ENCODE results near the gene ACSF3. TPM values are rescaled to one million over a fixed set of nuclear protein-coding genes. Genes with fewer than 3 reads are reported as not detected.
"Not testable (repeated sequence)": the region's sequence is repeated elsewhere in the genome, so short reads cannot be mapped to it uniquely, and the experiment has no call there.

The ACSF3 gene
- total RNA-seq, 1 donor from 2014 or later = 14.1 TPM

DNA sequence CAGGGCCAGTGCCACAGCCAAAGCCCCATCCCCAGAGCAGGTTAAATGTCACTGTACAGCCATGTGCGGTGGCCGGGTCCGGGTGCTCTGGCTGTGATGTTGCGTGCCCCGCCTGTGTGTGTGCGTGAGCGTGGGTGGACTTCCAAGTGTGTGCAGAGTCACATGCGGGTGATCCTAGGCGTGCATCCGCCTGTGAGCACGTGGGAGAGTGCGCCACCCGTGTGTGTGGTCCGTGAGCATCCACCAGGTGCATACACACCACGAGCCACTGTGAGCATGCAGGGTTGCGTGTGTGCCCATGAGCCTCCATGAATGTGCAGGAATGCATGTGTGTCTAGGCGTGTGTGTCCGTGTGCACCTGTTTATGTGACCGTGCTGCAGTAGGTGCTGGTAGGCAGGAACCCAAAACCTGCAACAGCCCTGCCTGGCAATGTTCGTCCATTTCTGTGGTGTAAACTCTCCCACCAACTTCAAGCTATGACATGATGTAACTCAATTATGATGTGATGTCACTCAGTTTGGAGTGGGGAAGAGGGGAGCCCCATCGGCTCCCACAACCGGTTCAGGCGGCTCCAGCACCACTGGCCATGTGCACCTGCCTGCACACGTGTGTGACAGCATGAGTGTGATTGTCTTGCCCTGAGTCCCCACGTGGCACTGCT lies 37.6 kb upstream of the ACSF3 start:
- ATAC-seq = peak; percentile 8

DNA sequence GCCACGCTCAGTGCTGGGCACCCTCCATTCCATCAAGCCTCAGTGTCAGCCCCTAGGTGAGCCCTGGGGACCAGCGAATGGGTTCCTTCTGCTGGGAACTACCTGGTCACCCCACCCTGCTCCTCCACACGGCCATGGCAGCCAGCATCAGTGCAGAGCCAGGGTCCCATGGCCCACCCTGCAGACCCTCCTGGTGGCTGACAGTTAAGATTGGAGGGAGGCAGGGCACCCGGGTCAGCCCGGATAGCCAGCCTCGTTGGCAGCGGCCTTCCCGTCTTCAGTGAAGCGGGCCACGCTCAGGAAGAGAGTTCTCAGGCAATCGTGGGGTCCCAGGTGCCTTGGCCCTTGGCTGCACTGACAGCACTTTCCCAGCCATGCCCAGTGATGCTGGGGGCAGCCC lies 37.1 kb upstream of the ACSF3 start:
- ATAC-seq = no peak

DNA sequence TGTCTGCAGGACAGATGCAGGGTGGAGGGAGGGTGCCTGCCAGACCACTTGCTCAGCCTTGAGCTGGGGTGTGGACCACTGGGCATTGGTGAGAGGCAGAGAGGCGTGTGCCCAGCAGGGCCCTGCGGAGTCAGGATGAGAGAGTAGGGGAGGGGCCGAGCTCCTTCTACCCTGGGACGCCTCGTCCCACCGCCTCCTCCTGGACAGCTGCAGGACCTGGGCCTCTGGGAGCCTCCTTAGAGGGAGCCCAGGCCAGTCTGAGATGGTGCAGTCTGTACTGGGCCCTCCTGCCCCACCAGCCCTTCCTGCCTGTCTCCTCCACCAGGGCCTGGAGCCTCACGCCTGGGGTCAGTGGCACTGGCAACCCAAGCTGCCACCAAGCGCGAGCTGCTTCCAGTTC lies 35.9 kb upstream of the ACSF3 start:
- no peak for ATAC-seq

DNA sequence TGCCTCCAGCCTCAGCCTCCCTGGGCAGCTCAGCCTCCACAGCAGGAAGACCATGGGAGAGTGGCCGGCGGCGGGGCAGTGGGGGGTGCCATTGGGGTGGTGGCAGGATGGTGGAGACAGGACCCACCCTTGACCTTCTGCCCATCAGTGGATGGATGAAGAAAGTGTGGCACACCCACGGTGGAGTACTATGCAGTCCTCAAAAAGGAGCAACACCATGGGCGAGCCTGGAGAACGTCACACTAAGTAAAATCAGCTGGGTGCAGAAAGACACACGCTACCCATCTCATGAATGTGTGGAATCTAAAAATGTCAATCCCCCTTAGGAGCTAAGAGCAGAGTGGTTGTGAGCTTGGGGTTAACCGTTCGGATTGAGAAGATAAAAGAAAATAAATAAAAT lies 34.8 kb upstream of the ACSF3 start:
- ATAC-seq = no peak

DNA sequence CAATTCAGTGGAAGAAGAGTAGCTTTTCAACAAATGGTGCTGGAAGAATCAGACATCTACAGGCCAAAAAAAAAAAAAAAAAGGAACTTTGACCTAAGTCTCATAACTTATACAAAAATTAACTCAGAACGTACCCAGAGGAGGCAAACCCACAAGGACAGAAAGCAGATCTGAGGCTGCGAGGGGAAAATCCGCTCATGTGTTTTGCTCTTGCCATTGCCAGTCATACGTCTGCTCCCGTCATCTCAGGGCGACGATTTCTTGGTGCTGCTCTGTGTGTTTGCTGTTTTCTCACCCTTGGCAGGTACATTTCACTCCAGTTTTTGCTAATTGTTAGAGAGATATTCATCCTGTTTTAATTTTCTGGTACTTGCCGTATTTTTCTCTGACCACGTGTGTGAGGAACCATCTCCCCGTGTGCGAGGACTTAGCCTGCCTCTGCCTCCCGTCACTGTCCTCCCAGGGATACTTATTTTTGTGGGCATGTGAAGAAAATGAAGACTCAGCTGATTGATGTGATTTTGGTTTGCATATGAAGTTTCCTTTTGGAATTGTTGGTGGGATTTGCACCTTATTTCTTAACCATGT lies 33.4 kb upstream of the ACSF3 start:
- no peak for ATAC-seq

DNA sequence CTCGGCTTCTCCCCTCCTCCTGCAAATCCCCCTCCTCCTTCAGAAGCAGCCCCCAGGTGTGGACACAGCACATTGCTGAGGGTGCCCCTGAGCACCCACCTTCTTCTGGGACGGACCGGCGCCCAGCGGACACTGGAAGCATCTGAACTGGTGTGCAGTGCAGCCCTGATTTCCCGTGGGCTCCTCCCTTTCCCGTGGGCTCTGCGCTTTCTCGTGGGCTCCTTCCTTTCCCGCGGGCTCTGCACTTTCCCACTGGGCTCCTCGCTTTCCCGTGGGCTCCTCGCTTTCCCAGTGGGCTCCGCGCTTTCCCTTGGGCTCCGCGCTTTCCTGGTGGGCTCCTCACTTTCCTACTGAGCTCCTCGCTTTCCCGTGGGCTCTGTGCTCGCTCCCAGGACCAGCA lies 32.6 kb upstream of the ACSF3 start:
- no peak for ATAC-seq

DNA sequence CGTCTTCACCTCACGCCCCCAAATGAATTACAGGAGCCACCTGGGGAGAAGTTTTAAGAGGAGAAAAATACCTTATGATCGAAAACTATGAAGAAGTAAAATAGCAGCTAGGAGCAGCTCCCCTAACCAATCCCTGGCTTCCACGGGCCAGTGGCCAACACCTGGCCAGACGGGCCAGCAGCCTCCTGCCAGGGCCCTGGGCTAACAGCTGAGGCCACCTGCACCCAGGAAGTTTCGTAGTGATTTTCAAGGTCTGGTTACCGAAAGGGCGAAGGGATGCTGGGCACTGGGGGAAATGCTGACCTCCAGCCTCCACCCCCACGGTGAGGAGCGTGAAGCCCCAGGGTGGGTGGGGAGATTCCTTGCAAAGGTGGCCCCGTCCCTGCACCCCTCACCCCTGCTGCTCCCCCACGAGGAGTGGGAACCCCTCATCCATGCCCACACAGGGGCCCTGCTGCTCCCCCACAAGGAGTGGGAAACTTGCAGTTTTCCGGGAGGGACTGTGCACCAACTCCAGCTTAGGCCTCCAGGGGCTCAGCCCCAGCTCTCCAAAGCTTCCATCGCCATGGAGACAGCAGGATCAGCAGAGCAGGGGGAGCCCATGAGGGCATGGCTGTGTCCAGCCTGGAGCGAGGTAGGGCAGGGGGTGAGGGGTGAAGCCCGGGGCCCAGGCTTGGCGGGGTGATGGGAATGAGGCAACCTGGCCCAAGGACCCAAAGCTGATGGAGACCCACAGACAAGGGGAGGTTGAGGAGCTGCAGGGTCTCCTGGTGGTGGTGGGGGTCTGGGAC lies 31.9 kb upstream of the ACSF3 start:
- ATAC-seq = no peak

DNA sequence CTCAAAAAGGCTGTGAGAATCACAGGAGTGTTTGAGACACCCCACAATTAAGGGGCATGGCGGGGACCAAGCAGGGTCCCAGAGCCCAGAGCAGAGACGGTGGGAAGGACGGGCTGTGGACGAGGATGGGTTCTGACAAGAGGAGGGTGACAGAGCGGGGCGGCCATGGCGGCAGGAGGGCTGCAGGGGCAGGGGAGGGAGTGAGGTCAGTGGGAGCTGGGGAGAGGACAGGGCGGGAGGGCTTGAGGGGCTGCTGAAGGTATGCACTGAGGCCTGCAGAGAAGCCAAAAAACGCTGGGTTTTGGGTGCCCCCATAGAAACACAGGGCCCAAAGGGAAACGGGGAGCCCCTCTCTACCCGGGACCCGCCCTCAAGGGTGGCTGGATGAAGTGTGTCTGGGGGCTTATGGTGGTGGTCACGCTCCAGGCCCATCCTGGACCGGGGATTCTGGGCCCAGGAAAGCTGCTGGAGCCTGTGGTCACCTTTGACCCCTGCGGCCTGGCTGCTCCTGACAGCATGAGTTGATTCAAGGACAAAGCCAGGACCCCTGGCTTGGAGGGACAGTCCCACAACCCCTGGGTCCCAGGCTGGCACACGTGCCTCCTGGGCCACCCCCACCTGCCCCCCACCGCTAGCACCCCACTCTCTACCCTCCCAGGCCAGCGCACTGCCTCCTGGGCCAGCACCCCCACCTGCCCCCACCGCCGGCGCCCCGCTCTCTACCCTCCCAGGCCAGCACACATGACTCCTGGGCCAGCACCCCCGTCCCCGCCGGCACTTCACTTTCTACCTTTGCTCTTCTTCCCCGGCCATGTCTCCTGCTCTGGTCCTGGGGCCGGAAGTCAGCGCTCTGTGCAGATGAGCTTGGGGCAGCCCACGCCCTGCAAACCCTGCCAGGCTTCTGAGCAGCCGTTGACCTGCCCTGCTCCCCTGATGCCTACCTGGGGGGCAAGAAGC lies 31.0 kb upstream of the ACSF3 start:
- ATAC-seq = no peak

DNA sequence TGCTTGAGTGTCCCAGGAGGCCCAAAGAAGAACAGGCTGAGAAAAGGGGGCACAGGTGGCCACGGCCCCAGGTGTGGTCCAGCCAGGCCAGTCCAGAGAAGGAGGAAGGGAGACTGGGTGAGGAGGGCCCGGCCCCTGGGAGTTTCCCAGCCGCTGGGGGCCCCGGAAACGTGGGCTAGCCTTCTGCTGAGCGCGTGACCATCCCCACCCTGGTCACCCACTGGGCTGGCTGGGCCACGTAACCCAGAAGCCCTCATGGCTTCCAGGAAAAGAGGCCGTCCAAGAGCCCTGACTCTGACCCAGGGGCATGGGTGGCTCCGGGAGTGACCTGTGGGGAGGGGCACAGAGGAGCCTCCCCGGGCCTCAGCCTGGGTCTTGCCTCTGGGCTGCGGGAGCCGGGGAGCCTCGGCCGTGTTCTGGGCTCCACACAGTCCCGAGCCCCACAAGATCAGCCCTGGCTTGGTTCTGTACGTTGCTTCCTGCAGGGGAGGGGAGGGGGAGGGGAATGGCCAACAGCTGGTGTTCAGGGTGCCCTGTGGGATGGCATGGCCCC lies 29.8 kb upstream of the ACSF3 start:
- ATAC-seq = no peak

DNA sequence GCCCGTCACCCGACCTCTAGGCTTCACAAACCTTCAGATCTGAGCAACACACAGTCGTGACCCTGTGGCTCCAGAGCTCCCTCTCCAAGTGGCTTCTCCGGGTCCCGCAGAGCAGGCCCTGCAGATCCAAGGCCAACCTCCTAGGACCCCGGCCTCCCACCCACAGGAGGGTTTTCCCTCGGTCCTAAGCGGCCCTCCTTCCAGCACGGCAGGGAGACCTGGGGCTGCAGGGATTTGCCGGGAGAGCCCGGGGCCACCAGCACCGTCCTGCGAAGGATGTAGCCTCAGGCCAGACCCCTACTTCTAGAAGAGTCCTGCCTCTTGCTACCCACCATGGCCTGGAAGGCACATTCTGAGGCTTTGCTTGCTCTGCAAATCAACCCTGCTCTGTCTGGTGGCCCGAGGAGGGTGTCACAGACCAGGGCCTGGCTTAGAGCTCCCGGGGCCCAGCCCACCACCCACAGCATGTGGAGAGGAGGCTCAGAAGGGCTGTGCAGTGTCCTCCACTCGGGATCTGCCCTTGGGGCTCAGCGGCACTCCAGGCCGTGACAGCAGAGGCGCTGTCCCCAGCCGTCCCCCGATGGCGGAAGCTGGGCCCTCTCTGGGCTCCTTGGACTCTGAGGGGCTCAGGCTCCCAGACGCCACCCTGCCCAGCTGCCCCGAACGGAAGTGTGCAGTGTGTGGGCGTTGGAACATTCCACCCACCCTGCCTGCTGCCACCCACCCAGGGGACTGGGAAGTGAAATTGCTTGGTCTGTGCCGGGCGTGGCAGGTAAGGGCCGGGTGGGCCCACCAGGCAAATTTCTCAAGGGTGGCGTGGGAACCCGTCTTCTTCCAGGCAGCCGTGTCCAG lies 28.8 kb upstream of the ACSF3 start:
- peak; percentile 8 for ATAC-seq

DNA sequence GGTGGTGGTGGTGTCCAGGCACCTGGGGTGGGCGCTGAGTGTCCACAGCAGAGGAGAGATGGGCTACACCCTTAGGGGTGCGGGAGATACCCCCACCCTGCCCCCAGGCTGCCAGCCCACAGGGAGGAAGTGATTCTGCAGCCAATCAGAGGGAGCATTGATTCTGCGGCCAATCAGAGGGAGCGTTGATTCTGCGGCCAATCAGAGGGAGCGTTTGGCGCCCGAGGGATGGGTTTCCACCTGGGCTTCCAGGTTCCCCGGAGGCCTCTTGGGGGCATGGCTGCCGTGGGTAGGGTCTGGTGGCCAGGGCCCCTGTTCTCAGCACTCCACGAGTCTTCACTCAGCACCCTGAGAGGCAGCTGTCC lies 28.2 kb upstream of the ACSF3 start:
- ATAC-seq = no peak

DNA sequence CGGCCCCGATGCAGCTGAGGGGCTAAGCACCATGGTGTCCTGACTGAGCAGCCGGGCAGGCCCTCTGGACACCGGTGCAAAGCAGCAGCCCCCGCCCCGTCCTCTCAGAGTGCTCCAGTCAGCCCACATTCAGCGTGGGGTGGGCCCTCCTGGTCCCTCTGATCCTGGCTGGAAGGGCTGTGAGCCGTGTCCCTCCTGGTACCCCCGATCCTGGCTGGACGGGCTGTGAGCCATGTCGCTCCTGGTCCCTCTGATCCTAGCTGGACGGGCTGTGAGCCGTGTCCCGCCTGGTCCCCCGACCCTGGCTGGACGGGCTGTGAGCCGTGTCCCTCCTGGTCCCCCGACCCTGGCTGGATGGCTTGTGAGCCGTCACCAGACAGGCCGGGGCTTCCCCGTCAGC lies 26.9 kb upstream of the ACSF3 start:
- ATAC-seq = no peak

DNA sequence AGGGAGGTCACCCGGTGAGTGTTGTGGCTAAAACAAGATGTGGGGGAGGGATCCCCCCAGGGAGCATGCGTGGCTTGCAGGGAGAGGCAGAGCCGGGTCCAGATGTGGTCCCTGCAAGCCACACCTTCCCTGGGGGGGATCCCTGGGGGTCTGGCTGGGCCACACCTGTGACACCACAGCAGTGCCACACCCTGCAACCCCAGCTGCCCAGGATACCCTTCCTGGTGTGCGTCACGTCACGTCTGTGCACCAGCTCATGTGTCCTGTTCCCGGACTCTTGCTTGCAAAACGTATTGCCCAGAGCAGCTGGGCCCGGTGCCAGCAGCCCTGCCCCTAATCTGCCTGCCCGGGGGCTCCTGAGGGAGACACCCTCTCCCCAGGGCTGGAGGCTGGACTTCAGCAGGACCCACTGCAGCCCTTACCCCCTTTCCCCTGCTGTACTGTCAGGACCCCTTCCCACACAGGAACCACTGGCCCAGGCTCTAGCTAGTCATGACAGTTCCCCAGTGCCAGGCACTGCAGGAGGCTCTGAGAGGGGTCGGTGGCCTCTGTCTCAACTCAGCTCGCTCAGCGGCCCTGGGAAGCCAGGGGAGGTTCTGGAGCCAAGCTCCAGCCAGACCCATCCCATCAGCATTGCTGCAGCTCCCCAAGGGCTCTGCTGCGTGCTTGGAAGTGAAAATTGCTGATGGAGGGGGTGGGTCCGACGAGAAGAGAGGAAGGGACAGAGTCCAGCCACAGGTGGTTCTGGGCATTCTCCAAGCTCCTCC lies 25.8 kb upstream of the ACSF3 start:
- peak; percentile 56 for ATAC-seq

DNA sequence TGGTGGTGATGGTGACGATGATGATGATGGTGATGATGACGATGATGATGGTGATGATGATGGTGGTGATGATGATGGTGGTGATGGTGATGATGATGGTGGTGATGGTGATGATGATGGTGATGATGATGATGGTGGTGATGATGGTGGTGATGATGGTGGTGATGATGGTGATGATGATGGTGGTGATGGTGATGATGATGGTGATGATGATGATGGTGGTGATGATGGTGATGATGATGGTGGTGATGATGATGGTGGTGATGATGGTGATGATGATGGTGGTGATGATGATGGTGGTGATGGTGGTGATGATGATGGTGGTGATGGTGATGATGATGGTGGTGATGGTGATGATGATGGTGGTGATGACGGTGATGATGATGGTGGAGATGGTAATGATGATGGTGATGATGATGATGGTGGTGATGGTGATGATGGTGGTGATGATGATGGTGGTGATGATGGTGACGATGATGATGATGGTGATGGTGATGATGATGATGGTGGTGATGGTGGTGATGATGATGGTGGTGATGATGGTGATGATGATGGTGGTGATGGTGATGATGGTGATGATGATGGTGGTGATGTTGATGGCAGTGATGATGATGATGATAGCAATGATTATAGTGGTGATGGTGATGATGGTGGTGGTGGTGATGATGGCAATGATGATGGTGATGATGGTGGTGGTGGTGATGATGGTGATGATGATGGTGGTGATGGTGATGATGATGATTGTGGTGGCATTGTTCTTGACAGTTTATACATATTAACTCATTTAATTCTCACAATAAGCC lies 24.6 kb upstream of the ACSF3 start:
- not testable (repeated sequence) for ATAC-seq

DNA sequence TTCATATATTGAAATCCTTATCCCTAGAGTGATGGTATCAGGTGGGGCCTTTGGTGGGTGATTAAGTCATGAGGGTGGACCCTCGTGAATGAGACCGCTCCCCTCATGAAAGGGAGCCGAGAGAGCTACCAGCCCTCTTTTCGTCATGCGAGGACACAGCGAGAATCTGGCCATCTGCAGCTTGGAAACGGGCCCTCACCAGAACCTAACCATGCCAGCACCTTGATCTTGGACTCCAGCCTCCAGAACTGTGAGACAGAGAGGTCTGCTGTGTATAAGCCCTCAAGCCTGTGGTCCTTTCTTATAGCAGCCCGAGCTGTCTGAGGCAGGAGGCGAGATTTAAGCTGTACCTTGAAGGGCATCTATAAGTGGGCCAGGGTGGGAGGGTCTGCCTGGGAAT lies 23.7 kb upstream of the ACSF3 start:
- no peak for ATAC-seq

DNA sequence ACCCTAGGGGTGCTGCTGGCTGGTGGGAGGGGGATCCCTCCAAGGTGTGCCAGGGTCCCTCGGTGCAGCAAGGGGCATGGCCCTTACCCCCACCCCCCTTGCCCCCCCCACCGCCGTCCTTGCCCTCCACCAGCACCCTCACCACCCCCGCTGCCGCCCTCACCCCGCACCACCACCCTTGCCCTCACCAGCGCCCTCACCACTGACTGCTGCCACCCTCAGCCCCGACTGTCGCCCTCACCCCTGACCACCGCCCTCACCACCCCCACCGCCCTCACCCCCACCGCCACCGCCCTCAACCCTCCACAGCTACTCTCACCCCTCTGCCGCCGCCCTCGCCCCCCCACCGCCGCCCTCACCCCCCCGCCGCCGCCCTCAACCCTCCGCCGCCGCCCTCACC lies 23.1 kb upstream of the ACSF3 start:
- ATAC-seq = no peak

DNA sequence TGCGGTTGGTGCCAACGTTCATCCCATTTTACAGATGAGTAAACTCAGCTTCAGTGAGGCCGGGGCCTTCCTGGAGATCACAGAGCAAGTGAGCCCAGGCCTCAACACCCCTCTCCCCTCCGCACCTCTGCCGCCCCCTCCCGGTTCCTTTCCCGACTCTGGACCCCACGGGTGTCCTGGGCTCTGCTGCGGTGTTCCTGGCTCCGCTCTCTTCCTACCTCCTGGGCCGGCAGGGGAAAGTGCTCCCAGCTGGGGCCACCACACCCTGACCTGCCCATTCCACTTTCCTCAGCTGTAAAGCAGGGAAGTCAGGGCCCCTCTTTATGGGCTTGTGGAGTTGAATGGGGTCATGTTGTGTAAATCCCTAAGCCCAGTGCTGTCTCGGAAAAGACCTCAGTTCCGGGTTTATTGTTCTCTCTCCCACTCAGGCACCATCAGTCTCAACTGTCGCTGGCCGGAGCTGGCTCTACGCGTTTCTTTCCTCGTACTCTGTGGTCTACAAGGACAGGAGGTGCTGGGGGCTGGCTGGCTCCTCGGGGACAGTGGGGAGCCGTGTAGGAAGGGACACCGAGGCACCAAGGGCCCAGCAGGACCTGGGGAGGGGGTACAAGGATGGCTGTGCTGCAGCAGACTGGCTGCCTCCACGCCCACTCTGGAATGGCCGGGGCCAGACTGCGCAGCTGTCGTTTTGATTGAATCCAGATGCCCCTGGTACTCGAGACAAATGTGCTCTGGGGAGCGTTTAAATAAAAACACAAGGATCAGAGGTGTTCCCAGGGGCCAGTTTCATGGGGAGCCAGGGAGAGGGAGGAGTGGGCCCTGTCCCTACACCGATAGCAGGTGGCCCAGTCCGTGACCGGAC lies 21.7 kb upstream of the ACSF3 start:
- no peak for ATAC-seq

DNA sequence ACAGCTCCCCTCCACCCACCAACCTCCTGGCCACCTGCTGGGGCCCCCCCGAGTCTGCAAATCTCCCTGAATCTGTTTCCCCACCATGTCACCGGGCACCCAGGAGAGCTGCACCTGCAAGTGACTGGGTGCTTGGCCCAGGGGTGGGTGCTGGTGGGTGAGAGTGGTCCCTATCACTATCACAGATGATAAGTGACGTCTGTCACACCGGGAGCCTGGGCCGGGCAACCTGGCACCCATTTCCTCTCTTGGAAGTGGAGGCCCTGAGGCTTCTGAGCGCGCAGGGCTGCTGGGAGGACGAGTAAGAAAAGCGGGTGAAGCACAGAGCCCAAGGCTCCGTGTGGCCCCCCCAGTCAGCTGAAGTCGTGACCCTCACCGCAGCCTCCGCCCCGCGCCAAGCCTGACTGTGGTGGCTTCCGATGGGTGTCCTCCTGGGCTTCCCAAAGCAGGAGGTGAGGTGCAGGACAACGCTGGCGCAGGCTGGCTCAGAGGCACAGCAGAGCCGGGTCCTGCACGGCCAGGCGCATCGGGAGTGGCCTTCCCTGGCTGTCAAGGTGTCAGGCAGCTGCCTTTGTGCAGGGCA lies 21.0 kb upstream of the ACSF3 start:
- no peak for ATAC-seq
